MM.1S (cell line): ENCODE measurements around the gene E4F1.
"Not testable (repeated sequence)": the region's sequence is repeated elsewhere in the genome, so short reads cannot be mapped to it uniquely, and the experiment has no call there.

Source experiments
- DNase-seq: peaks from one replicate; pipeline ENCODE4 v3.0.0-alpha.2; 2015
- H2AFZ ChIP-seq: fragments of 300-600 bp; sonication (generic); 2 replicates; pipeline ENCODE4 v1.6.0; 2016; ENCODE audit warnings: antibody characterized with exemption, low read length
- H3F3A ChIP-seq: fragments of 300-600 bp; sonication (generic); 2 replicates; pipeline ENCODE4 v1.6.1; 2016; ENCODE audit warnings: mild to moderate bottlenecking, antibody characterized with exemption, low read length, moderate library complexity, mixed read lengths; ENCODE audit not compliant: insufficient read depth
- H3K27ac ChIP-seq: fragments of 300-600 bp; sonication (generic); 2 replicates; pipeline ENCODE4 v1.5.1; 2016; ENCODE audit warnings: mild to moderate bottlenecking, low read length
- H3K27me3 ChIP-seq: fragments of 300-600 bp; sonication (generic); replicated peaks from 2 replicates; pipeline ENCODE4 v1.6.0; 2016; ENCODE audit warnings: low read length; ENCODE audit not compliant: insufficient read depth
- H3K36me3 ChIP-seq: fragments of 300-600 bp; sonication (generic); replicated peaks from 2 replicates; pipeline ENCODE4 v1.6.1; 2016; ENCODE audit warnings: mild to moderate bottlenecking, low read length, mixed read lengths; ENCODE audit not compliant: insufficient read depth
- H3K4me1 ChIP-seq: fragments of 300-600 bp; sonication (generic); 2 replicates; pipeline ENCODE4 v1.6.1; 2016; ENCODE audit warnings: low read length, mixed read lengths
- H3K4me2 ChIP-seq: fragments of 300-600 bp; sonication (generic); 2 replicates; pipeline ENCODE4 v1.6.0; 2016; ENCODE audit warnings: low read depth, low read length
- H3K4me3 ChIP-seq: fragments of 300-600 bp; sonication (generic); 2 replicates; pipeline ENCODE4 v1.5.1; 2016; ENCODE audit warnings: low read length, mixed read lengths
- H3K79me2 ChIP-seq: fragments of 300-600 bp; sonication (generic); 2 replicates; pipeline ENCODE4 v1.6.1; 2016; ENCODE audit warnings: mixed run types, low read length, mixed read lengths
- H3K9ac ChIP-seq: fragments of 300-600 bp; sonication (generic); 2 replicates; pipeline ENCODE4 v1.6.1; 2016; ENCODE audit warnings: low read length, mixed read lengths
- H3K9me2 ChIP-seq: fragments of 300-600 bp; sonication (generic); replicated peaks from 2 replicates; pipeline ENCODE4 v1.6.1; 2016; ENCODE audit warnings: mild to moderate bottlenecking, low read length, mixed read lengths; ENCODE audit not compliant: insufficient read depth
- H3K9me3 ChIP-seq: fragments of 300-600 bp; sonication (generic); replicated peaks from 2 replicates; pipeline ENCODE4 v1.6.1; 2016; ENCODE audit warnings: mild to moderate bottlenecking, low read length, mixed read lengths; ENCODE audit not compliant: insufficient read depth
- H4K20me1 ChIP-seq: fragments of 300-600 bp; sonication (generic); 2 replicates; pipeline ENCODE4 v1.6.1; 2016; ENCODE audit warnings: mild to moderate bottlenecking, low read length, moderate library complexity, mixed read lengths; ENCODE audit not compliant: insufficient read depth
- EZH2 ChIP-seq: fragments of 300-600 bp; sonication (generic); optimal IDR thresholded peaks from 2 replicates; pipeline ENCODE3; 2017; ENCODE audit warnings: low read depth, mild to moderate bottlenecking, antibody characterized with exemption, low read length, mixed read lengths
- EZH2phosphoT487 ChIP-seq: fragments of 300-600 bp; sonication (generic); IDR thresholded peaks from 2 replicates; pipeline ENCODE4 v1.6.1; 2018; ENCODE audit warnings: antibody characterized with exemption, low read length
- TF ChIP-seq, protein P1 (sequence below): fragments of 300-600 bp; sonication (generic); IDR thresholded peaks from 2 replicates; pipeline ENCODE4 v1.5.1; 2016; ENCODE audit warnings: antibody characterized with exemption, low read length, mixed read lengths

The E4F1 gene

DNA sequence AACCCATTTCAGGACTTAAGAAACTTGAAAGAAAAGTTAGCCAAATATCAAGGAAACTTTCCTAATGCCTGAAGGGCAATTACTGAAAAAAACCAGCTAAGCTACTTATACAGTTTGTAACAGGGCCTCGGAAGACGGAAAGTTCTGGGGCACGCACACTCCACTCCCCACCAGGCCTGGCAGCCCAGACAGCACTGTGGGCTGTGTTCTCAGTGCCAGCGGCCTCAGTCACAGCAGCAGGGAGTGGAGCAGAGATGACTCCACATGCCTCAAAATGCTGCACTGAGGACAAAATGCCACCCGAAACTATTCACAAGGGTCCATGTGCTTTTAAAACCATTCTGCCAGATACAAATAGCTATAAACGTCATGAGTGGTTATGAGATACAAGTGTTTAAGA, 34.3 kb downstream of the E4F1 start:
- Histone ChIP-seq H3K9ac (no peak overlapping the region), H3K4me3 (no peak overlapping the region), H3K4me1 (no peaks in the 10 kb centered on the region), H3K27me3 (no peaks in the 10 kb centered on the region), H3K9me2 (no peaks in the 10 kb centered on the region), H4K20me1 (no peaks in the 10 kb centered on the region), H2AFZ (no peak overlapping the region), H3K79me2 (peaks cover 75% of the 10 kb centered on the region), H3F3A (peaks cover 13% of the 10 kb centered on the region; the same call in 1 of the 2 replicates), H3K36me3 (peaks cover 50% of the 10 kb centered on the region), H3K4me2 (no peak overlapping the region), H3K27ac (no peak overlapping the region), H3K9me3 (no peaks in the 10 kb centered on the region)
- DNase-seq: no peak
- TF ChIP-seq EZH2: no peak
- TF ChIP-seq EZH2phosphoT487: no peak
- TF ChIP-seq, protein P1, sequence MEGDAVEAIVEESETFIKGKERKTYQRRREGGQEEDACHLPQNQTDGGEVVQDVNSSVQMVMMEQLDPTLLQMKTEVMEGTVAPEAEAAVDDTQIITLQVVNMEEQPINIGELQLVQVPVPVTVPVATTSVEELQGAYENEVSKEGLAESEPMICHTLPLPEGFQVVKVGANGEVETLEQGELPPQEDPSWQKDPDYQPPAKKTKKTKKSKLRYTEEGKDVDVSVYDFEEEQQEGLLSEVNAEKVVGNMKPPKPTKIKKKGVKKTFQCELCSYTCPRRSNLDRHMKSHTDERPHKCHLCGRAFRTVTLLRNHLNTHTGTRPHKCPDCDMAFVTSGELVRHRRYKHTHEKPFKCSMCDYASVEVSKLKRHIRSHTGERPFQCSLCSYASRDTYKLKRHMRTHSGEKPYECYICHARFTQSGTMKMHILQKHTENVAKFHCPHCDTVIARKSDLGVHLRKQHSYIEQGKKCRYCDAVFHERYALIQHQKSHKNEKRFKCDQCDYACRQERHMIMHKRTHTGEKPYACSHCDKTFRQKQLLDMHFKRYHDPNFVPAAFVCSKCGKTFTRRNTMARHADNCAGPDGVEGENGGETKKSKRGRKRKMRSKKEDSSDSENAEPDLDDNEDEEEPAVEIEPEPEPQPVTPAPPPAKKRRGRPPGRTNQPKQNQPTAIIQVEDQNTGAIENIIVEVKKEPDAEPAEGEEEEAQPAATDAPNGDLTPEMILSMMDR: no peak

DNA sequence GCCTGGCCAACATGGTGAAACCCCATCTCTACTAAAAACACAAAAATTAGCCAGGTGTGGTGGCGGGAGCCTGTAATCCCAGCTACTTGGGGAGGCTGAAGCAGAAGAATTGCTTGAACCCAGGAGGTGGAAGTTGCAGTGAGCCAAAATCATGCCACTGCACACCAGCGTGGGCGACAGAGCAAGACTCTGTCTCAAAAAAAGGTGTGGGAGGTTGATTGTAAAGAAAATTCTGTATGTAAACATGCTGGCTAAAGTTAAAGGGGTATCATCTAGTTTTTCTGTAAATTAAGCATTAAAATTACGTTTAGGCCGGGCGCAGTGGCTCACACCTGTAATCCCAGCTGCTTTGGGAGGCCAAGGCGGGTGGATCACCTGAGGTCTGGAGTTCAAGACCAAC, 35.1 kb downstream of the E4F1 start:
- DNase-seq, H3K27ac ChIP-seq, H3K4me3 ChIP-seq, H3K9me3 ChIP-seq, H3K4me2 ChIP-seq, H3F3A ChIP-seq, H3K9ac ChIP-seq, H2AFZ ChIP-seq, H3K4me1 ChIP-seq, H4K20me1 ChIP-seq, H3K9me2 ChIP-seq, H3K27me3 ChIP-seq: not testable (repeated sequence)
- Histone ChIP-seq H3K79me2 (peaks cover 83% of the 10 kb centered on the region), H3K36me3 (peaks cover 50% of the 10 kb centered on the region)

DNA sequence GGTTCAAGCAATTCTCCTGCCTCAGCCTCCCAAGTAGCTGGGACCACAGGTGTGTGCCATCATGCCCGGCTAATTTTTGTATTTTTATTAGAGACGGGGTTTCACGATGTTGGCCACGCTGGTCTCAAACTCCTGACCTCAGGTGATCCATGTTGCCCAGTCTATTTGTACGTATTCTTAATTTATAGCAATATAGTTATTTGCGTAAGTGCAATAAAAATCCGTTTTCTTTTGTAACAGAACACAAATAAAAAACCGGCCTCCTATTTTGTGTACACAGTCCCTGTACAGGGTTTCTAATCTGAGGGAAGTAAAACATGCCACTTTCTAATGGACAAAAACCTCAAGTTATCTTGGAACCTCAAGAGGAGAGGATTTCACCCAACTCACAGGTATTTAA, 36.9 kb downstream of the E4F1 start:
- H3K79me2 ChIP-seq: peaks cover 96% of the 10 kb centered on the region
- H3K27ac ChIP-seq: no peak overlapping the region
- H3K4me1 ChIP-seq: no peaks in the 10 kb centered on the region
- peaks cover 21% of the 10 kb centered on the region for H4K20me1 ChIP-seq
- H3K9me3 ChIP-seq: no peaks in the 10 kb centered on the region
- H3K4me2 ChIP-seq: no peak overlapping the region
- no peak overlapping the region for H2AFZ ChIP-seq
- TF ChIP-seq, protein P1: no peak
- no peak for TF ChIP-seq EZH2
- no peaks in the 10 kb centered on the region for H3K27me3 ChIP-seq
- no peak overlapping the region for H3K9ac ChIP-seq
- 0 out of 2 replicates have a peak, but pooled peaks cover 4% of the 10 kb centered on the region for H3F3A ChIP-seq
- no peaks in the 10 kb centered on the region for H3K9me2 ChIP-seq
- DNase-seq: no peak
- peaks cover 47% of the 10 kb centered on the region for H3K36me3 ChIP-seq
- no peak overlapping the region for H3K4me3 ChIP-seq

DNA sequence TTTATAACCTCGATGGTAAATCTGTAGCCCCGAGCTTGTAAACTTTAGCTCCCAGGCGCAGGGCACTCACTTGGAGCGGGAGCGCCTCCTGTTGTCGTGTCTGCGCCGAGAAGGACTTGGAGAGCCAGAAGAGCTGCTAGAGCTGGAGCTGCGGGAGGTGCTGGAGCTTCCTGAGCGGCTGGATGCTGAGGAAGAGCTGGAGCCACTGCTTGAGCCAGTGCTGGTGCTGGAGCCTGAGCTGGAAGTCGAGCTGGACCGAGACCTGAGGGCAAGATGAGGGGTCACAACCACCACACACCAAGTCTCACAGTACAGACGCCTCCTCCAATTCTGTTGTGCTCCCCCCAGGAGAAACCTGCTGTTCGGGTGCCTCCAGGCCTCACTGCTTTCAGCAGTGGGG, 39.6 kb downstream of the E4F1 start:
- DNase-seq, H3K4me2 ChIP-seq, H3F3A ChIP-seq, H3K27ac ChIP-seq, H3K27me3 ChIP-seq, H3K4me1 ChIP-seq, H3K4me3 ChIP-seq, H3K9me2 ChIP-seq, H3K9ac ChIP-seq, H2AFZ ChIP-seq, H3K9me3 ChIP-seq: not testable (repeated sequence)
- Histone ChIP-seq H3K36me3 (peaks cover 26% of the 10 kb centered on the region), H3K79me2 (peaks cover 96% of the 10 kb centered on the region), H4K20me1 (peaks cover 34% of the 10 kb centered on the region)

DNA sequence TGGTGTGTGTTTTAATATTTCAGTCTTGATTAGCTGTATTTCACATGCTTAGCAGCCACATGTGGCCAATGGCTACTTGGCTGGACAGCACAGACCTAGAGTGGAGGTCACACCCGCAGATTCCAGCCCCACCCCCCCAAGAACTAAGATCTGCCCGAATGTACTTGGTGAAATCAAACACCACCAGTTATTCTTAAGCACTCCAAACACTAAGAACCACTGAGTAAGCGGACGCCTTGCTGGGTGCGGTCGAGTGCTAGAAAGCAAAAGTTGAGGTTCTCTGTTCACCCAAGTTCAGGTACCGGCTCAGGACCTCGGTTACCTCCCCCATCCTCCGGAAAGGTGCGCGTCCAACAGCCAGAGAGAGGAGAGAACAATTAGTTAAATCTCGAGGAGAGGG, 43.5 kb downstream of the E4F1 start:
- Histone ChIP-seq H3K9ac (peak overlapping the region; percentile 86), H3K79me2 (peaks cover 80% of the 10 kb centered on the region), H3K4me1 (0 out of 2 replicates have a peak, but pooled peaks cover 17% of the 10 kb centered on the region), H3K4me2 (peak overlapping the region; percentile 92), H3K4me3 (peak overlapping the region; percentile 90), H4K20me1 (peaks cover 34% of the 10 kb centered on the region)
- H3K9me2 ChIP-seq, H3K36me3 ChIP-seq, H3K27me3 ChIP-seq, H2AFZ ChIP-seq, DNase-seq, H3K27ac ChIP-seq, H3K9me3 ChIP-seq, H3F3A ChIP-seq: not testable (repeated sequence)

DNA sequence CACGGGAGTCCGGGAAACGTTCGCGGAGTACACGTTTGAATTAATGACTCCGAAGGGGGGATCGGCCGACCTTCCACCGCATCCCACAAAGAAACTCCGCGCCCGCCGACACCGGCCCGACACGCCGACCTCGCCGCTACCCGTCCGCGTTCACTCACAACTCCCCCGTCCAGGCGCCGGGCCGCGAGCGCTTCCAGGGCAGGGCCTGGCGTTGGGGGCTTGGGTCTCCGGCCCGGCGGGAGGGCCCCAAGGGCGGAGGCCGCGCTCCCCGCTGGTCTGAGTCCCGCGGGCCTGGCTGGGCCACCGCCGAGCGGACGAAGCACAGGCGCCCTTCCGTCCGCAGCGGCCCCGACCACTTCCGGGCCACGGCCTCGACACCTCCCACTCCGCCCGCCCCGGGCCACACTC, 44.1 kb downstream of the E4F1 start:
- peaks cover 74% of the 10 kb centered on the region for H3K79me2 ChIP-seq
- not testable (repeated sequence) for H3K9me3 ChIP-seq, H3K9me2 ChIP-seq, H3K27me3 ChIP-seq, H3K36me3 ChIP-seq, H3F3A ChIP-seq, DNase-seq
- H3K9ac ChIP-seq: peak overlapping the region; percentile 86
- H3K27ac ChIP-seq: peak overlapping the region; percentile 86
- H2AFZ ChIP-seq: peak overlapping the region; percentile 76
- H3K4me3 ChIP-seq: peak overlapping the region; percentile 90
- peaks cover 34% of the 10 kb centered on the region for H4K20me1 ChIP-seq
- 0 out of 2 replicates have a peak, but pooled peaks cover 17% of the 10 kb centered on the region for H3K4me1 ChIP-seq
- peak overlapping the region; percentile 92; the same call in 1 of the 2 replicates for H3K4me2 ChIP-seq
